GM18907 (cell line): Measurements from ENCODE around the gene MAGT1.
"Not testable (repeated sequence)": the region's sequence is repeated elsewhere in the genome, so short reads cannot be mapped to it uniquely, and the experiment has no call there.

ENCODE experiments used
- ATAC-seq: cut with Tn5 transposase; IDR thresholded peaks from one replicate; pipeline ENCODE4 v1.9.1; 2021; ENCODE audit warnings: mild to moderate bottlenecking, moderate library complexity; ENCODE audit not compliant: unreplicated experiment

MAGT1 gene

GRCh38 chrX:77894921-77895886 lies at the start of gene MAGT1:
Gene MAGT1, minus strand, starts transcription at chrX:77895435. Its CDS starts 25 bp downstream, at chrX:77895410.
- peak; percentile 94 for ATAC-seq

GRCh38 chrX:77945031-77945430 lies 49.8 kb upstream of the MAGT1 start:
- ATAC-seq, result not testable (repeated sequence)

DNA sequence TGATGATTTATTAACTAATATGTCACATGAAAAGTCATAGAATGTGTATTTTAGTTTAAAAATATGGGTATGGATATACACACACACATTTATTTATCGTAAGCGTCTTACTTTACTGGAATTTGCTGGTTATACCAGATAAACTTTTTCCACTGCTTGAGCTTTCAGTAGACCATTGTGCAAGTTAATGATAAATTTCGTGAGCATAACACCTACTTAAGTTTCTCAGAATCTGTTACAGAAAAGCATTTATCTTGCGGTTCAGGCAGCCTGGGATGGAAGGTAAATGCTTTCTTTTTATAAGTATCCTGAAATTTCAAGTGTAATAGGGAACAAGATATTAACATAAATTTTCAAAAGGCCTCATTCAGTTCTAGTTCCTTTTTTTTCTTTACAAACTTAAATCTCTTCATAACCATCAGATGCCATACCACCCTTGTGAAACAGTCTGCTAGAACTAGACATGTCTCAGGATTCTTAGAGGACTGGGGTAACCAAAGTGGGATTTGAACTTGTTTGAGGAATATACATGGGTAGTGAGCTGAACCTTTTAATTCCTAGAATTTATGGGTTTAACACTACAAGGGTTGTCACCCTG lies 42.9 kb upstream of the MAGT1 start:
- ATAC-seq, result no peak

GRCh38 chrX:77937291-77937690 lies 42.1 kb upstream of the MAGT1 start:
- ATAC-seq, result no peak

DNA sequence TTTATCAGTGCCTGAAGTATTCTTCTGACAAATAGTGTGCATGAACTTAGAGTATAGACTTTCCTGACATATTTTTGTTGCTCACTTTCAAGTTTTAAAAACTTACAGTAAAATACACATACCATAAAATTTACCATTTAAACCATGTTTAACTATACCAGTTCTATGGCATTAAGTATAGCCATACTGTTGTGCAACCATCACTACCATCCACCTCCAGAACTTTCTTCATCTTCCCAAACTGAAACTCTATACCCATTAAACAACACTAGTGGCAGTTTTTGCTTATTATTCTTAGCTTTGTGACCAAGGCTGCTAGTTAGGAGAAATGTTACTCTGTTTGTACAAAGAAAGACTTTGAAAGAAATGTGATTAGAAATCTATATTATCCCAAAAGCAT lies 41.1 kb upstream of the MAGT1 start:
- ATAC-seq, result no peak

DNA sequence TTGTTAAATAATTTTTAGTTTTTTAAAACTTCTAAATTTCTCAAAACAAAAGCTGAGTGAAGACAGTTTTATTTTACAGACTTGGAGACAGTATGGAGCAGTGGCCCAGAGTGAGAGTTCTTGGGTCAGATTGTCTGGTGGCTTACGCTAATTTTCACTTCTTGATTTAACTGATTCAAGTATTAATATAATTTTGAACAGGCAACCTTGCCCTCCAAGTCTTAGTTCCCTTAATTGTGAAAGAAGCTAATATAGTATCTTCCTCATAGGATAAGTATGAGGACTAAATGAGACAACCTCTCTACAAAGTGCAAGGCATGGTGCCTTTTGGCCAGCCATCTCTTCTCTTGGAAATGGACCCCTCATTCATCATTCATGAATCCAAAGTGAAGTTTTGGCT lies 40.7 kb upstream of the MAGT1 start:
- ATAC-seq, result no peak

DNA sequence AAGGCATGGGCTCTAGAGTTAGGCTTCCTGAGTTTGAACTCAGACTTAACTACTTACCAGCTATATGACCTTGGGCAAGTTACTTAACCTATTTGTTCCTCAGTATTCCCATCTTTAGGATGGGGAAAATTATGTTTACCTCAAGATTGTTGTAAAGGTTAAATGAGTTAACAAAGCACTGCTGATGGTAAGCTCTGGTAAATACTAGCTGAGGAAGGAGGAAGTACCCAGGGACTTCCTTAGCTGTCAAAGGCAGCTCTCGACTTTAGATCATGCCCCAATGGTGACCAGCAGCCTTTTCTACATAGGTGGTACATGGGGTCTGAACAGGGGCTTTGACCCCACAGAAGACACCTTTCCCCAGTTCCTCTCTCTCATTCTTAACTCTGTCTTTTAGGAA lies 35.3 kb upstream of the MAGT1 start:
- no peak for ATAC-seq

DNA sequence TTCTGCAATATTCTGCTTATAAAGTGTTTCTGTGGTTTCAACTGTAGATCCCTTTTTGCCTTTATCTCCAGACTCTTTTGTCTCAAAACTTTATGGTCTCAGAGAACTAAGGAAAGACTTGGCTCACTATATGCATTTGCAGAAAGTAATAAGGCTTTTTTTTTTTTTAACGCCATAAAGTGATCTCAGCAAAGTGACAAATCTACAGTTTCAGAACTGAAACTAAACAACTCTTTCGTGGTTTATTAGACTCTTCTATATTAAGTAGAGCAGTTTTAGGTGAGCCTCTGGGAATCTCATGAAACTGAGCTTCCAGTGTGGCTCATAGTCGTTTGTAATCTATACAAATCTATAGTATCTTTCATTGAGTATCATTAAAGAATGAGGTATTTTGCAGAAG lies 30.5 kb upstream of the MAGT1 start:
- ATAC-seq, result no peak

- ATAC-seq, result no peak
These were observed 29.2 kb upstream of the MAGT1 start for GRCh38 chrX:77924320-77924859.

DNA sequence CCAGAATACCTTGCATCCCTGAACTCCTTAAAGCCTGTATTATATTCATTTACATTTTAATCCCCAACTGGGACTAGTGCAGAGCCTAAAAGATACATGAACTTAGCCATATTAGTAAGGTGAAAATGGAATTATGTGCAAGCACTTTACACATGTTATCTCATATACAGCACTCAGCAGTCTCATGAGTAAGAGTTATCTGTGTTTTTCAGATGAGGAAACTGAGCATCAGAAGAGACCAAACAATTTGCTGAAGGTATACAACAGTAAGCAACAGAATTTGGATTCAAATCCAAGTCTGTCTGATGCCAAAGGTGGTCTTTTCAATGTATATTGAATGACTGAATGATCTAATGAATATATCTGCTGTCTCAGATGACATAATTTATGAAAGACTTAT lies 27.6 kb upstream of the MAGT1 start:
- no peak for ATAC-seq

GRCh38 chrX:77919370-77919769 lies 24.1 kb upstream of the MAGT1 start:
- ATAC-seq, result not testable (repeated sequence)

DNA sequence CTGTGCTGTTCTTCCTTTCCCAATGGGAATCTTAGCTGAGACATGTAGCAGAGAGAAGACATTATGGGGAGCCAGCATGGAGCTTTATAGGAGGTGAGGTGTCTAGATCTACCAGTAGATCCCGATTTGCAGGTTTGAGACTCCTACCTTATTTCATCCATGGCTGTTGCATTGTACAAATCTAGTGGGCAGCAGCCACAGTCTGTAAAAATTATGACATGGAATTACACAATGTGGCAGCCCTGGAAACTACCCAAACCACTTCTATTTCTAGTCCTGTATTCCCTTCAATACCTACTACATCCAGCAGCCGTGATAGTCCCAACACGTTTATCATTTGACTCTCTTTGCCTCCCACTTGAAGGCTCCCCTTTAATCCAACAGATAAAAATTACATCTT lies 23.3 kb upstream of the MAGT1 start:
- no peak for ATAC-seq

- peak; percentile 59 for ATAC-seq
These were observed 22.2 kb upstream of the MAGT1 start for GRCh38 chrX:77917294-77917933.

GRCh38 chrX:77910108-77910840 lies 15.0 kb upstream of the MAGT1 start, which contains the start of gene ATP7A:
Gene ATP7A, plus strand, starts transcription at chrX:77910693. Its CDS starts 60,949 bp downstream, at chrX:77971642.
- peak; percentile 92 for ATAC-seq

- ATAC-seq, result no peak
These were observed 6.3 kb upstream of the MAGT1 start for GRCh38 chrX:77901506-77901905.

GRCh38 chrX:77900688-77901087 lies 5.5 kb upstream of the MAGT1 start:
- no peak for ATAC-seq

- ATAC-seq, result peak; percentile 64
These were observed 4.0 kb upstream of the MAGT1 start, which contains the start of gene COX7B for GRCh38 chrX:77899081-77899828. Gene COX7B, plus strand, starts transcription at chrX:77899468. Its CDS starts 86 bp downstream, at chrX:77899554.

- ATAC-seq, result no peak
These were observed 1.5 kb downstream of the MAGT1 start for GRCh38 chrX:77893713-77894112.

GRCh38 chrX:77892887-77893286 lies 2.3 kb downstream of the MAGT1 start:
- no peak for ATAC-seq

GRCh38 chrX:77881418-77881817 lies 13.8 kb downstream of the MAGT1 start:
- ATAC-seq, result not testable (repeated sequence)
